DND-41 (cell line): Measurements from ENCODE around the gene GAREM2.
A peak's percentile ranks its signal among the peaks of the same experiment; 100 is the strongest.

Source experiments
- ATAC-seq: fragments of 200-7000 bp; cut with Tn5 transposase; 3 replicates; pipeline ENCODE4 v1.9.1; 2021; ENCODE audit warnings: low read depth; ENCODE audit not compliant: insufficient read depth
- DNase-seq: peaks from one replicate; pipeline ENCODE4 v3.0.0-alpha.2; 2020
- H2AFZ ChIP-seq: 2 replicates; pipeline ENCODE4 v1.6.0; 2012; ENCODE audit warnings: low read depth, low read length
- H3K27ac ChIP-seq: 2 replicates; pipeline ENCODE4 v1.5.1; 2012; ENCODE audit warnings: low read length, inconsistent platforms
- H3K27me3 ChIP-seq: fragments of 200-600 bp; sonication (generic); 2 replicates; pipeline ENCODE4 v1.6.0; 2012; ENCODE audit warnings: low read length, mild to moderate bottlenecking, inconsistent platforms; ENCODE audit not compliant: insufficient read depth, poor library complexity
- H3K36me3 ChIP-seq: 2 replicates; pipeline ENCODE4 v1.5.1; 2012; ENCODE audit warnings: low read length, inconsistent platforms; ENCODE audit not compliant: insufficient read depth
- H3K4me1 ChIP-seq: 2 replicates; pipeline ENCODE4 v1.5.1; 2012; ENCODE audit warnings: mild to moderate bottlenecking, low read length; ENCODE audit not compliant: insufficient read depth
- H3K4me2 ChIP-seq: 2 replicates; pipeline ENCODE4 v1.6.0; 2012; ENCODE audit warnings: mild to moderate bottlenecking, moderate library complexity, low read length, inconsistent platforms; ENCODE audit not compliant: insufficient read depth
- H3K4me3 ChIP-seq, 2 experiments: fragments of 200-600 bp in 1 of 2; shearing (Covaris generic) in 1 of 2; 2 replicates each; pipeline ENCODE4 v1.5.1; 2012 to 2016; ENCODE audit warnings: inconsistent platforms in 2 of 2, low read length in 2 of 2, mild to moderate bottlenecking in 2 of 2, low read depth in 1 of 2, moderate library complexity in 1 of 2
- H3K79me2 ChIP-seq: 2 replicates; pipeline ENCODE4 v1.6.0; 2012; ENCODE audit warnings: low read length, inconsistent platforms; ENCODE audit not compliant: insufficient read depth
- H3K9ac ChIP-seq: 2 replicates; pipeline ENCODE4 v1.6.0; 2012; ENCODE audit warnings: low read depth, mild to moderate bottlenecking, inconsistent platforms, low read length, moderate library complexity
- H3K9me3 ChIP-seq: 2 replicates; pipeline ENCODE4 v1.5.1; 2012; ENCODE audit warnings: low read length, moderate library complexity, mild to moderate bottlenecking, inconsistent platforms; ENCODE audit not compliant: insufficient read depth, severe bottlenecking
- H4K20me1 ChIP-seq: 2 replicates; pipeline ENCODE4 v1.6.0; 2012; ENCODE audit warnings: low read length; ENCODE audit not compliant: insufficient read depth
- EZH2 ChIP-seq: IDR thresholded peaks from 3 replicates; pipeline ENCODE4 v1.6.1; 2012; ENCODE audit warnings: borderline replicate concordance, low read depth, mild to moderate bottlenecking, moderate library complexity, low read length, inconsistent platforms; ENCODE audit not compliant: severe bottlenecking
- TF ChIP-seq, protein P1 (sequence below): IDR thresholded peaks from 2 replicates; pipeline ENCODE4 v1.5.1; 2012; ENCODE audit warnings: borderline replicate concordance, low read length, moderate library complexity, mild to moderate bottlenecking; ENCODE audit not compliant: poor library complexity, severe bottlenecking; ENCODE audit errors: extremely low read depth

The GAREM2 gene

DNA sequence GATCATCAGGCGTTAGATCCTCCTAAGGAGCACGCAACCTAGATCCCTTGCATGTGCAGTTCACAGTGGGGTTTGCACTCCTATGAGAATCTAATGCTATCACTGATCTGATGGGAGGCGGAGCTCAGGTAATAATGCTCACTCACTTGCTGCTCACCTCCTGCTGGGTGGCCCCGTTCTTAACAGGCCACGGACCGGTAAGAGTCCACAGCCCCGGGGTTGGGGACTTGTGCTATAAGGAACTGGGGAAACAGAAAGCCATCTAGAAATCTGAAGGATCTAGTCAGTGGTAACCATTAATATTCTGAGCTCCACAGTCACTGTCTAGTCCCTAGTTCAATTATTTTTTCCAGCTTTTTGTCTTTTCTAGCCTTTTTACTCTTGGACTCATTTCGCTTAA, 44.7 kb upstream of the GAREM2 start:
- H3K4me2 ChIP-seq = no peak overlapping the region
- no peaks in the 10 kb centered on the region for H3K27me3 ChIP-seq
- TF ChIP-seq, protein P1, sequence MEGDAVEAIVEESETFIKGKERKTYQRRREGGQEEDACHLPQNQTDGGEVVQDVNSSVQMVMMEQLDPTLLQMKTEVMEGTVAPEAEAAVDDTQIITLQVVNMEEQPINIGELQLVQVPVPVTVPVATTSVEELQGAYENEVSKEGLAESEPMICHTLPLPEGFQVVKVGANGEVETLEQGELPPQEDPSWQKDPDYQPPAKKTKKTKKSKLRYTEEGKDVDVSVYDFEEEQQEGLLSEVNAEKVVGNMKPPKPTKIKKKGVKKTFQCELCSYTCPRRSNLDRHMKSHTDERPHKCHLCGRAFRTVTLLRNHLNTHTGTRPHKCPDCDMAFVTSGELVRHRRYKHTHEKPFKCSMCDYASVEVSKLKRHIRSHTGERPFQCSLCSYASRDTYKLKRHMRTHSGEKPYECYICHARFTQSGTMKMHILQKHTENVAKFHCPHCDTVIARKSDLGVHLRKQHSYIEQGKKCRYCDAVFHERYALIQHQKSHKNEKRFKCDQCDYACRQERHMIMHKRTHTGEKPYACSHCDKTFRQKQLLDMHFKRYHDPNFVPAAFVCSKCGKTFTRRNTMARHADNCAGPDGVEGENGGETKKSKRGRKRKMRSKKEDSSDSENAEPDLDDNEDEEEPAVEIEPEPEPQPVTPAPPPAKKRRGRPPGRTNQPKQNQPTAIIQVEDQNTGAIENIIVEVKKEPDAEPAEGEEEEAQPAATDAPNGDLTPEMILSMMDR = no peak
- no peak for TF ChIP-seq EZH2
- no peaks in the 10 kb centered on the region for H3K9me3 ChIP-seq
- DNase-seq (no peak), ATAC-seq (no peak)
- H3K9ac ChIP-seq = no peak overlapping the region
- no peak overlapping the region for H3K4me3 ChIP-seq
- no peak overlapping the region for H3K27ac ChIP-seq
- peaks cover 39% of the 10 kb centered on the region for H3K36me3 ChIP-seq
- peaks cover 14% of the 10 kb centered on the region for H4K20me1 ChIP-seq
- H2AFZ ChIP-seq = no peak overlapping the region
- peaks cover 20% of the 10 kb centered on the region for H3K79me2 ChIP-seq
- H3K4me1 ChIP-seq = no peaks in the 10 kb centered on the region

DNA sequence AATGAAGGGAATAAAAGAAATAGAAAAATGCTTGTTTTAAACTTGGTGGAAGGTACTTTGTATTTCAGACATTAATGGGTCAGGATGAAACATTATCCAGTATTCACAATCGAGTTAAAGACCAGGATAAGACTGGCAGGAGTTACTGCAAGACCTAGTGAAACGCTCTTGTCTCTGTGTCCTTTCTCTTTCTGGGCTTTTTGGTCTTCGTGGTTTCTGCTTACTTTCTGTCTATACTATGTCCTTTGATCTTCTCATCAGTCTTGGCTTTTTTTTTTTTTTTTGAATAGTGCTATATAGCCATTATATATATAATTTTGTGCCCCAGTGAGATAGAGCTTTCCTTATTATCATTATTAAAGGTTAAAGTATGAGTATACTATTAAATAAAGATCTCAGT, 42.1 kb upstream of the GAREM2 start:
- Histone ChIP-seq H3K4me3 (no peak overlapping the region), H3K27ac (no peak overlapping the region), H3K79me2 (0 out of 2 replicates have a peak, but pooled peaks cover 9% of the 10 kb centered on the region), H3K4me1 (no peaks in the 10 kb centered on the region), H3K9me3 (no peaks in the 10 kb centered on the region), H2AFZ (no peak overlapping the region), H3K4me2 (no peak overlapping the region), H3K36me3 (peaks cover 58% of the 10 kb centered on the region), H4K20me1 (peaks cover 8% of the 10 kb centered on the region; the same call in 1 of the 2 replicates), H3K9ac (no peak overlapping the region), H3K27me3 (no peaks in the 10 kb centered on the region)
- DNase-seq (no peak), ATAC-seq (peak; percentile 62; the same call in 1 of the 3 replicates)
- TF ChIP-seq, protein P1 = no peak
- no peak for TF ChIP-seq EZH2

DNA sequence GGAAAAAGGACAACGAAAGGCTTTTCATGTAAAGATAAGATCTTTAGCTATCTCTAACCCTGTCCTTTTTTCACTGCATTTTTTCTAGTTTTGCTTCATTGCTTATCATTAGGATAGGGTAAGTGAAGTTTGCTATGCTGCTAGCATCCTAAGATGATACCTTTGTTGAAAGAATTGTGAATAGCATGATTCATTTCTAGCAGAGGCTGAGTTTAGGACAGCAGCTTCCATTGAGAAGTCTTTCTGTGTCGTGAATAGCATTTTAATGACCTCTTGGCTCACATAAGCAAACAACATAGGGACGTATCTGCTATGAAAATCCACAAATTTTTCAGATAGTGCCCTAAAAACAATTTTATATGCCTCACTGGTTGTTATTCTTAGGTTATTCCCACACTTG, 36.4 kb upstream of the GAREM2 start:
- no peak overlapping the region for H3K27ac ChIP-seq
- no peak for TF ChIP-seq EZH2
- TF ChIP-seq, protein P1 = no peak
- no peaks in the 10 kb centered on the region for H3K9me3 ChIP-seq

More for the DNA sequence above, 36.4 kb upstream of the GAREM2 start:
- Histone ChIP-seq H3K4me2 (no peak overlapping the region), H2AFZ (no peak overlapping the region), H3K9ac (no peak overlapping the region), H3K36me3 (peaks cover 31% of the 10 kb centered on the region; the same call in 1 of the 2 replicates), H3K79me2 (no peaks in the 10 kb centered on the region), H3K27me3 (no peaks in the 10 kb centered on the region), H3K4me1 (no peaks in the 10 kb centered on the region), H3K4me3 (no peak overlapping the region), H4K20me1 (no peaks in the 10 kb centered on the region; the same call in 1 of the 2 replicates)
- DNase-seq (no peak), ATAC-seq (no peak)
